GM23338 (cell line): ENCODE measurements around the gene NOP56. TPM values are rescaled to one million over a fixed set of nuclear protein-coding genes. Genes with fewer than 3 reads are reported as not detected.
"Not testable (repeated sequence)": the region's sequence is repeated elsewhere in the genome, so short reads cannot be mapped to it uniquely, and the experiment has no call there.

ENCODE experiments used
- ATAC-seq: fragments of 200-7000 bp; cut with Tn5 transposase; 3 replicates; pipeline ENCODE4 v1.9.1; 2020
- DNase-seq: peaks from one replicate; pipeline ENCODE4 v3.0.0-alpha.2; 2015; ENCODE audit warnings: low spot score
- H2AFZ ChIP-seq: fragments of 200-600 bp; sonication (generic); 2 replicates; pipeline ENCODE4 v1.8.0; 2016; ENCODE audit warnings: antibody characterized with exemption, mild to moderate bottlenecking, moderate library complexity
- H3F3A ChIP-seq: fragments of 200-600 bp; sonication (generic); replicated peaks from 2 replicates; pipeline ENCODE4 v1.8.0; 2017; ENCODE audit warnings: antibody characterized with exemption, mixed run types, low read depth
- H3K27ac ChIP-seq: fragments of 200-600 bp; sonication (generic); 2 replicates; pipeline ENCODE4 v1.6.1; 2016; ENCODE audit warnings: low read depth
- H3K27me3 ChIP-seq: fragments of 200-600 bp; sonication (generic); 2 replicates; pipeline ENCODE4 v1.8.0; 2016; ENCODE audit warnings: mild to moderate bottlenecking, mixed run types, moderate library complexity; ENCODE audit not compliant: insufficient read depth
- H3K36me3 ChIP-seq: fragments of 200-600 bp; sonication (generic); 2 replicates; pipeline ENCODE4 v1.8.0; 2016; ENCODE audit warnings: mild to moderate bottlenecking; ENCODE audit not compliant: insufficient read depth
- H3K4me1 ChIP-seq: fragments of 200-600 bp; sonication (generic); 2 replicates; pipeline ENCODE4 v1.8.0; 2016; ENCODE audit warnings: mild to moderate bottlenecking, moderate library complexity; ENCODE audit not compliant: insufficient read depth
- H3K4me2 ChIP-seq: fragments of 200-600 bp; sonication (generic); 2 replicates; pipeline ENCODE4 v1.7.1; 2017; ENCODE audit warnings: mixed run types
- H3K4me3 ChIP-seq: fragments of 200-600 bp; sonication (generic); 2 replicates; pipeline ENCODE4 v1.6.1; 2016; ENCODE audit warnings: mixed run types
- H3K79me2 ChIP-seq: fragments of 200-600 bp; sonication (generic); replicated peaks from 2 replicates; pipeline ENCODE4 v1.8.0; 2017; ENCODE audit warnings: mild to moderate bottlenecking; ENCODE audit not compliant: insufficient read depth
- H3K9me2 ChIP-seq: fragments of 200-600 bp; sonication (generic); 2 replicates; pipeline ENCODE4 v1.8.0; 2017; ENCODE audit not compliant: insufficient read depth
- H4K20me1 ChIP-seq: fragments of 200-600 bp; sonication (generic); replicated peaks from 2 replicates; pipeline ENCODE4 v1.8.0; 2017; ENCODE audit warnings: mild to moderate bottlenecking; ENCODE audit not compliant: insufficient read depth
- H3K27ac Mint-ChIP-seq: 2 replicates; pipeline ENCODE4 v1.8.0; 2020; ENCODE audit warnings: inconsistent platforms, mild to moderate bottlenecking, moderate library complexity, mixed read lengths
- H3K27me3 Mint-ChIP-seq: 3 replicates; pipeline ENCODE4 v1.8.0; 2022; ENCODE audit warnings: low read depth, mild to moderate bottlenecking, moderate library complexity, mixed read lengths, inconsistent platforms; ENCODE audit not compliant: insufficient read depth, poor library complexity
- H3K36me3 Mint-ChIP-seq: 3 replicates; pipeline ENCODE4 v1.8.0; 2021; ENCODE audit warnings: low read depth, mild to moderate bottlenecking, inconsistent platforms, moderate library complexity, mixed read lengths
- H3K4me1 Mint-ChIP-seq: 3 replicates; pipeline ENCODE4 v1.8.0; 2020; ENCODE audit warnings: mild to moderate bottlenecking, inconsistent platforms, mixed read lengths
- H3K4me3 Mint-ChIP-seq: 3 replicates; pipeline ENCODE4 v1.8.0; 2021; ENCODE audit warnings: moderate library complexity, mild to moderate bottlenecking, inconsistent platforms, mixed read lengths
- H3K9me3 Mint-ChIP-seq: 3 replicates; pipeline ENCODE4 v1.8.0; 2020; ENCODE audit warnings: moderate library complexity, mild to moderate bottlenecking, inconsistent platforms, mixed read lengths
- CREB1 ChIP-seq: fragments of 250-450 bp; sonication (Bioruptor Pico); IDR thresholded peaks from 2 replicates; pipeline ENCODE4 v1.5.0; 2020; ENCODE audit warnings: low read depth, mild to moderate bottlenecking, moderate library complexity
- EZH2phosphoT487 ChIP-seq: fragments of 200-600 bp; sonication (generic); IDR thresholded peaks from one replicate; pipeline ENCODE4 v1.8.1; 2018; ENCODE audit warnings: antibody characterized with exemption; ENCODE audit not compliant: unreplicated experiment
- JUNB ChIP-seq: IDR thresholded peaks from one replicate; pipeline ENCODE4 v1.6.1; 2016; ENCODE audit warnings: antibody characterized with exemption; ENCODE audit not compliant: unreplicated experiment
- NANOG ChIP-seq: IDR thresholded peaks from 2 replicates; pipeline ENCODE4 v1.6.1; 2016; ENCODE audit warnings: antibody characterized with exemption, borderline replicate concordance
- POLR2AphosphoS5 ChIP-seq: IDR thresholded peaks from 2 replicates; pipeline ENCODE4 v1.6.1; 2016; ENCODE audit warnings: antibody characterized with exemption, low read depth
- STAT1 ChIP-seq: IDR thresholded peaks from one replicate; pipeline ENCODE4 v1.6.1; 2016; ENCODE audit warnings: antibody characterized with exemption; ENCODE audit not compliant: unreplicated experiment
- ZNF331 ChIP-seq: fragments of 250-450 bp; sonication (Bioruptor Pico); IDR thresholded peaks from 2 replicates; pipeline ENCODE4 v1.5.0; 2020; ENCODE audit warnings: low read depth, mild to moderate bottlenecking, moderate library complexity
- polyA plus RNA-seq: library from polyadenylated mRNA; unstranded; fragments of >200 nt; fragmentation: Nextera tagmentation; extraction: Ambion mirVana; gene quantifications from 2 replicates; pipeline ENCODE4 v1.2.1, GENCODE V29; 2016
- total RNA-seq: library from RNA; depleted of rRNA; stranded (reverse); fragments of >200 nt; shearing (Covaris generic); gene quantifications from 2 replicates; pipeline ENCODE4 v1.2.3, GENCODE V29; 2014
- TF ChIP-seq, protein P1 (sequence below), 2 experiments: fragments of 200-600 bp in 1 of 2; sonication (generic) in 1 of 2; conservative IDR thresholded peaks; 2 replicates each; pipeline versions ENCODE4 v1.5.1 to v1.6.1; 2016 to 2017; ENCODE audit warnings: antibody characterized with exemption in 2 of 2, low read depth in 2 of 2, mild to moderate bottlenecking in 2 of 2, moderate library complexity in 1 of 2
- TF ChIP-seq, protein P2 (sequence below): IDR thresholded peaks from one replicate; pipeline ENCODE4 v1.6.1; 2018; ENCODE audit warnings: antibody characterized with exemption; ENCODE audit not compliant: unreplicated experiment
- TF ChIP-seq, protein P3 (sequence below): IDR thresholded peaks from 2 replicates; pipeline ENCODE4 v1.6.1; 2016; ENCODE audit warnings: antibody characterized with exemption

The NOP56 gene
- total and polyA plus RNA-seq, 2 experiments from 2014 or later, result 447 to 576 TPM

DNA sequence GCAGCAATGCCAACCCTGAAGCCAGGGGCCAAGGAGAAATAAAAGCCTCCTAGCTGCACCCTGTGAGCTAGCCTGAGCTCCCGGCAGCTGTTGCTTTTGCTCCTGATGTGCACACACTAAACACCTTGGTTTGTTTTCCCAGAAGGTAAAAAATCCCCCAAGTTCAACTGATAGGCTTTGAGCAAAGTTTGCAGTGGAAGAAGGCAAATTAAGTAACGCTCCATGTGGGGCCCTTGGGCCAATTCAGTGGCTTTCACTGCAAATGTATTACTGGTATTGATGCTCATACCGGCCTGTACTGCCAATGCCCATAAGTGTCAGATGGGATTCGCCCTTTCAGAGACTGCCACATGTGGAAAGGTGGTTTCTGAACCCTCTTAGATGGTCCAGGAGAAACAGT is 21.0 kb downstream of the NOP56 start (continued):
- TF ChIP-seq, protein P1, sequence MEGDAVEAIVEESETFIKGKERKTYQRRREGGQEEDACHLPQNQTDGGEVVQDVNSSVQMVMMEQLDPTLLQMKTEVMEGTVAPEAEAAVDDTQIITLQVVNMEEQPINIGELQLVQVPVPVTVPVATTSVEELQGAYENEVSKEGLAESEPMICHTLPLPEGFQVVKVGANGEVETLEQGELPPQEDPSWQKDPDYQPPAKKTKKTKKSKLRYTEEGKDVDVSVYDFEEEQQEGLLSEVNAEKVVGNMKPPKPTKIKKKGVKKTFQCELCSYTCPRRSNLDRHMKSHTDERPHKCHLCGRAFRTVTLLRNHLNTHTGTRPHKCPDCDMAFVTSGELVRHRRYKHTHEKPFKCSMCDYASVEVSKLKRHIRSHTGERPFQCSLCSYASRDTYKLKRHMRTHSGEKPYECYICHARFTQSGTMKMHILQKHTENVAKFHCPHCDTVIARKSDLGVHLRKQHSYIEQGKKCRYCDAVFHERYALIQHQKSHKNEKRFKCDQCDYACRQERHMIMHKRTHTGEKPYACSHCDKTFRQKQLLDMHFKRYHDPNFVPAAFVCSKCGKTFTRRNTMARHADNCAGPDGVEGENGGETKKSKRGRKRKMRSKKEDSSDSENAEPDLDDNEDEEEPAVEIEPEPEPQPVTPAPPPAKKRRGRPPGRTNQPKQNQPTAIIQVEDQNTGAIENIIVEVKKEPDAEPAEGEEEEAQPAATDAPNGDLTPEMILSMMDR (conservative IDR thresholded peaks at IDR 0.05; ENCODE audit: low read depth in 2 of 2), result no peak

DNA sequence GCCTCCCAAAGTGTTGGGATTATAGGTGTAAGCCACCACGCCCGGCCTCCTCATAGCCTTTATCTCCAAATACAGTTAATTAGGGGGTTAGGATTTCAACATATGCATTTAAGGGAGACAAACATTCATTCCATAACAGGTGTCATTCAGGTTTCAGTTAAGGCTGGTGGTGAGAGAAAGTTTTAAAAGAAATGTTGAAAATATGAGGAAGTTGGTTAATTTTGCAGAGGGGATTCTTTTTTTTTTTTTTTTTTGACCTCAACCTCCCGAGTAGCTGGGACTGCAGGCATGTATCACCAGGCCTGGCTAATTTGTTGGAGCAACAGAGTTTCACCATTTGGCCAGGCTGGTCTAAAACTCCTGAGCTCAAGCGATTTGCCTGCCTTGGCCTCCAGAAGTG is 27.6 kb downstream of the NOP56 start:
- Mint-ChIP-seq H3K27ac (no peak overlapping the region), H3K36me3 (no peaks in the 10 kb centered on the region), H3K4me3 (no peak overlapping the region), H3K4me1 (no peaks in the 10 kb centered on the region), H3K27me3 (peaks cover 7% of the 10 kb centered on the region), H3K9me3 (no peaks in the 10 kb centered on the region)
- Histone ChIP-seq H3K9me2 (no peaks in the 10 kb centered on the region), H3K27ac (no peak overlapping the region), H3K27me3 (peaks cover 11% of the 10 kb centered on the region; the same call in 1 of the 2 replicates), H3K4me2 (no peak overlapping the region), H3K4me3 (no peak overlapping the region), H3K4me1 (no peaks in the 10 kb centered on the region), H3K79me2 (no peaks in the 10 kb centered on the region), H4K20me1 (no peaks in the 10 kb centered on the region), H3F3A (no peaks in the 10 kb centered on the region), H2AFZ (no peak overlapping the region), H3K36me3 (no peaks in the 10 kb centered on the region)
- DNase-seq (no peak), ATAC-seq (no peak)
- TF ChIP-seq JUNB (no peak), EZH2phosphoT487 (no peak), CREB1 (CRISPR knock-in tag) (no peak), STAT1 (no peak), NANOG (no peak), ZNF331 (CRISPR knock-in tag) (no peak), POLR2AphosphoS5 (no peak)
- TF ChIP-seq, protein P2, sequence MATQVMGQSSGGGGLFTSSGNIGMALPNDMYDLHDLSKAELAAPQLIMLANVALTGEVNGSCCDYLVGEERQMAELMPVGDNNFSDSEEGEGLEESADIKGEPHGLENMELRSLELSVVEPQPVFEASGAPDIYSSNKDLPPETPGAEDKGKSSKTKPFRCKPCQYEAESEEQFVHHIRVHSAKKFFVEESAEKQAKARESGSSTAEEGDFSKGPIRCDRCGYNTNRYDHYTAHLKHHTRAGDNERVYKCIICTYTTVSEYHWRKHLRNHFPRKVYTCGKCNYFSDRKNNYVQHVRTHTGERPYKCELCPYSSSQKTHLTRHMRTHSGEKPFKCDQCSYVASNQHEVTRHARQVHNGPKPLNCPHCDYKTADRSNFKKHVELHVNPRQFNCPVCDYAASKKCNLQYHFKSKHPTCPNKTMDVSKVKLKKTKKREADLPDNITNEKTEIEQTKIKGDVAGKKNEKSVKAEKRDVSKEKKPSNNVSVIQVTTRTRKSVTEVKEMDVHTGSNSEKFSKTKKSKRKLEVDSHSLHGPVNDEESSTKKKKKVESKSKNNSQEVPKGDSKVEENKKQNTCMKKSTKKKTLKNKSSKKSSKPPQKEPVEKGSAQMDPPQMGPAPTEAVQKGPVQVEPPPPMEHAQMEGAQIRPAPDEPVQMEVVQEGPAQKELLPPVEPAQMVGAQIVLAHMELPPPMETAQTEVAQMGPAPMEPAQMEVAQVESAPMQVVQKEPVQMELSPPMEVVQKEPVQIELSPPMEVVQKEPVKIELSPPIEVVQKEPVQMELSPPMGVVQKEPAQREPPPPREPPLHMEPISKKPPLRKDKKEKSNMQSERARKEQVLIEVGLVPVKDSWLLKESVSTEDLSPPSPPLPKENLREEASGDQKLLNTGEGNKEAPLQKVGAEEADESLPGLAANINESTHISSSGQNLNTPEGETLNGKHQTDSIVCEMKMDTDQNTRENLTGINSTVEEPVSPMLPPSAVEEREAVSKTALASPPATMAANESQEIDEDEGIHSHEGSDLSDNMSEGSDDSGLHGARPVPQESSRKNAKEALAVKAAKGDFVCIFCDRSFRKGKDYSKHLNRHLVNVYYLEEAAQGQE, result no peak
- TF ChIP-seq, protein P1 (conservative IDR thresholded peaks at IDR 0.05; ENCODE audit: low read depth in 2 of 2), result no peak
- TF ChIP-seq, protein P3, sequence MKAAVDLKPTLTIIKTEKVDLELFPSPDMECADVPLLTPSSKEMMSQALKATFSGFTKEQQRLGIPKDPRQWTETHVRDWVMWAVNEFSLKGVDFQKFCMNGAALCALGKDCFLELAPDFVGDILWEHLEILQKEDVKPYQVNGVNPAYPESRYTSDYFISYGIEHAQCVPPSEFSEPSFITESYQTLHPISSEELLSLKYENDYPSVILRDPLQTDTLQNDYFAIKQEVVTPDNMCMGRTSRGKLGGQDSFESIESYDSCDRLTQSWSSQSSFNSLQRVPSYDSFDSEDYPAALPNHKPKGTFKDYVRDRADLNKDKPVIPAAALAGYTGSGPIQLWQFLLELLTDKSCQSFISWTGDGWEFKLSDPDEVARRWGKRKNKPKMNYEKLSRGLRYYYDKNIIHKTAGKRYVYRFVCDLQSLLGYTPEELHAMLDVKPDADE, result no peak

DNA sequence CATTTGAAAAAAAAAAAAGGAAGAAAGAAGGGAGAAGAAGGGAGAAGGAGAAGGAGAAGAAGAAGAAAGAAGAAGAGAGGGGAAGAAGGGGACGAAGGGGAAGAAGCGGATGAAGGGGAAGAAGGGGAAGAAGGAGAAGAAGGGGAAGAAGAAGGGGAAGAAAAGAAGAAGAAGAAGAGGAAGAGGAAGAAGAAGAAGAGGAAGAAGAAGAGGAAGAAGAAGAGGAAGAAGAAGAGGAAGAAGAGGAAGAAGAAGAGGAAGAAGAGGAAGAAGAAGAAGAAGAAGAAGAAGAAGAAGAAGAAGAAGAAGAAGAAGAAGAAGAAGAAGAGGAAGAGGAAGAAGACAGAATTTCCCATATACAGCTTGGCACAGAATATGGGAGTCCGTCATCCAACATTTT is 29.6 kb downstream of the NOP56 start:
- H3K4me2 ChIP-seq, H3K79me2 ChIP-seq, H3K36me3 ChIP-seq, ATAC-seq, H3K27ac ChIP-seq, H3K27me3 Mint-ChIP-seq, H3K9me3 Mint-ChIP-seq, H3K4me1 Mint-ChIP-seq, H3F3A ChIP-seq, H3K9me2 ChIP-seq, H3K36me3 Mint-ChIP-seq, H3K4me3 Mint-ChIP-seq, H3K4me3 ChIP-seq, H3K27ac Mint-ChIP-seq, H4K20me1 ChIP-seq, H3K4me1 ChIP-seq, H2AFZ ChIP-seq, DNase-seq: not testable (repeated sequence)
- peaks cover 27% of the 10 kb centered on the region for H3K27me3 ChIP-seq

DNA sequence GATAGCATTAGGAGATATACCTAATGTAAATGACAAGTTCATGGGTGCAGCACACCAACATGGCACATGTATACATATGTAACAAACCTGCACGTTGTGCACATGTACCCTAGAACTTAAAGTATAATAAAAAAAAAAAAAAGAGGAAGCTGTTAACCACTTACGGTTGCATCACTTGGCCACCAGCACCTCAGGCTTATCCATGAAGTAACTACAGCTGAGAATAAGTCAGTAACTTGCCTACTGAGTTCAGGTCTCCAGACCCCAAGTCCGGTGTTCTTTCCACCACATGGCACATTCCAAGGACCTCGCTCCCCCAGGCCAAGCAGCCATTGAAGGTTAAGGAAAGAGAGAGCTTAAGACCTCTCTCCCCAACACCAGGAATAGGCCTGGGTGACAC is 32.4 kb downstream of the NOP56 start:
- not testable (repeated sequence) for H3K4me3 Mint-ChIP-seq, H3K4me3 ChIP-seq, H3K27ac Mint-ChIP-seq, H3K9me2 ChIP-seq, H2AFZ ChIP-seq, H3K36me3 Mint-ChIP-seq, H3K4me2 ChIP-seq, H3K36me3 ChIP-seq, H4K20me1 ChIP-seq, H3K9me3 Mint-ChIP-seq, DNase-seq, H3K79me2 ChIP-seq, H3F3A ChIP-seq, H3K27ac ChIP-seq, ATAC-seq, H3K4me1 Mint-ChIP-seq
- H3K27me3 Mint-ChIP-seq, result peaks cover 30% of the 10 kb centered on the region
- Histone ChIP-seq H3K4me1 (peaks cover 10% of the 10 kb centered on the region; the same call in 1 of the 2 replicates), H3K27me3 (peaks cover 50% of the 10 kb centered on the region)
